Measurements from ENCODE around the gene ARRB1. TPM values are rescaled to one million over a fixed set of nuclear protein-coding genes. Genes with fewer than 3 reads are reported as not detected.
A peak's percentile ranks its signal among the peaks of the same experiment; 100 is the strongest.

Gene ARRB1
- total RNA-seq, 5 donors from 2014 or later (not counting 1 experiment from before 2014, with no cell fraction given): 37.2 to 57.3 (median 47.3) TPM

GRCh38 chr11:75389925-75390324, 38.5 kb upstream of the ARRB1 start:
- Histone ChIP-seq H3K27me3 (replicated peaks in 1 of 2; ENCODE audit: control insufficient read depth in 2 of 2, extremely low read depth in 1 of 2, insufficient read depth in 2 of 2, low read length in 1 of 2) (peaks cover 0 to 19% of the 10 kb centered on the region in 2 experiments), H3K27ac (ENCODE audit: low read length) (no peak overlapping the region), H3K36me3 (ENCODE audit: control insufficient read depth in 2 of 2, extremely low read depth in 1 of 2, insufficient read depth in 1 of 2, low read length in 1 of 2) (no peaks in the 10 kb centered on the region), H3K4me1 (ENCODE audit: control insufficient read depth in 1 of 2, extremely low read depth in 1 of 2, insufficient read depth in 2 of 2, low read length in 2 of 2) (peaks cover 0 to 8% of the 10 kb centered on the region in 2 experiments), H3K4me3 (ENCODE audit: control insufficient read depth in 1 of 2, extremely low read depth in 1 of 2, low read length in 1 of 2) (no peak overlapping the region), H3K9me3 (no peaks in the 10 kb centered on the region)
- POLR2A ChIA-PET: interaction anchor here in 1 of 2 donors (0.5 kb wide), 1 partner anchor 480 kb away, joined by 3 read pairs; no protein-coding TSS in a partner anchor
- Mint-ChIP-seq H3K4me3 (no peak overlapping the region), H3K36me3 (no peaks in the 10 kb centered on the region), H3K9me3 (no peaks in the 10 kb centered on the region), H3K4me1 (no peaks in the 10 kb centered on the region), H3K27ac (no peak overlapping the region), H3K27me3 (peaks cover 0 to 1% of the 10 kb centered on the region in 2 donors)
- 100% methylated on average over 2 of the region's 7 CpGs for WGBS (ENCODE audit: insufficient coverage)
- no peak for DNase-seq
- ATAC-seq (replicated peaks in 1 of 4): no peak
- CTCF ChIA-PET: interaction anchor here (0.6 to 2.6 kb wide), 13 partner anchors 10 to 1337 kb away, joined by 3 to 14 read pairs (median 5); no protein-coding TSS in a partner anchor

DNA sequence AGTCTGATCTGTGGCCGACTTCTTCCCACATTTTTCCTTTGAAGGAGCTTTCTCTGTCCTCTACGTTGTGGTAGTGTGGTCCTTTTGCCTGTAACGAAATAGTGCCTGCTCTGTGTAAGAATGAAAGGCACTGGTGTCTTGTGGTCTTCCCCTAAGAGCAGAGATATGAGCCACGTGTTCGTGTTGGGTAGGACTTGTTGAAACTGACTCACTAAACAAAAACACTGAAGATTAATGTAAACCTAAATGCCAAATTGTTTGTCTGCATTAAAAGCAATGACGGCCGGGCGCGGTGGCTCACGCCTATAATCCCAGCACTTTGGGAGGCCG, 37.8 kb upstream of the ARRB1 start:
- Mint-ChIP-seq H3K4me1 (peaks cover 4 to 6% (median 6%) of the 10 kb centered on the region in 3 donors), H3K27me3 (peaks cover 0 to 1% of the 10 kb centered on the region in 2 donors), H3K27ac (no peak overlapping the region), H3K9me3 (no peaks in the 10 kb centered on the region), H3K36me3 (no peaks in the 10 kb centered on the region), H3K4me3 (no peak overlapping the region)
- Histone ChIP-seq H3K4me3 (ENCODE audit: control insufficient read depth in 1 of 2, extremely low read depth in 1 of 2, low read length in 1 of 2) (no peak overlapping the region), H3K36me3 (ENCODE audit: control insufficient read depth in 2 of 2, extremely low read depth in 1 of 2, insufficient read depth in 1 of 2, low read length in 1 of 2) (no peaks in the 10 kb centered on the region), H3K27me3 (replicated peaks in 1 of 2; ENCODE audit: control insufficient read depth in 2 of 2, extremely low read depth in 1 of 2, insufficient read depth in 2 of 2, low read length in 1 of 2) (peaks cover 0 to 19% of the 10 kb centered on the region in 2 experiments), H3K9me3 (no peaks in the 10 kb centered on the region), H3K4me1 (ENCODE audit: control insufficient read depth in 1 of 2, extremely low read depth in 1 of 2, insufficient read depth in 2 of 2, low read length in 2 of 2) (peaks cover 0 to 12% of the 10 kb centered on the region in 2 experiments), H3K27ac (ENCODE audit: low read length) (no peak overlapping the region)
- CTCF ChIA-PET: interaction anchor here (0.6 to 2.6 kb wide), 12 partner anchors 10 to 477 kb away, joined by 3 to 14 read pairs (median 4); partner anchors contain the start of genes GDPD5 (in 1 of the 2) and RPS3 (in 1 of the 2)
- WGBS (ENCODE audit: insufficient coverage): no CpG with 5 or more reads among the region's 11 CpGs
- POLR2A ChIA-PET: interaction anchor here in 1 of 2 donors (0.7 kb wide), 1 partner anchor 465 kb away, joined by 3 read pairs; no protein-coding TSS in a partner anchor
- ATAC-seq (replicated peaks in 1 of 4) (no peak), DNase-seq (no peak)

DNA sequence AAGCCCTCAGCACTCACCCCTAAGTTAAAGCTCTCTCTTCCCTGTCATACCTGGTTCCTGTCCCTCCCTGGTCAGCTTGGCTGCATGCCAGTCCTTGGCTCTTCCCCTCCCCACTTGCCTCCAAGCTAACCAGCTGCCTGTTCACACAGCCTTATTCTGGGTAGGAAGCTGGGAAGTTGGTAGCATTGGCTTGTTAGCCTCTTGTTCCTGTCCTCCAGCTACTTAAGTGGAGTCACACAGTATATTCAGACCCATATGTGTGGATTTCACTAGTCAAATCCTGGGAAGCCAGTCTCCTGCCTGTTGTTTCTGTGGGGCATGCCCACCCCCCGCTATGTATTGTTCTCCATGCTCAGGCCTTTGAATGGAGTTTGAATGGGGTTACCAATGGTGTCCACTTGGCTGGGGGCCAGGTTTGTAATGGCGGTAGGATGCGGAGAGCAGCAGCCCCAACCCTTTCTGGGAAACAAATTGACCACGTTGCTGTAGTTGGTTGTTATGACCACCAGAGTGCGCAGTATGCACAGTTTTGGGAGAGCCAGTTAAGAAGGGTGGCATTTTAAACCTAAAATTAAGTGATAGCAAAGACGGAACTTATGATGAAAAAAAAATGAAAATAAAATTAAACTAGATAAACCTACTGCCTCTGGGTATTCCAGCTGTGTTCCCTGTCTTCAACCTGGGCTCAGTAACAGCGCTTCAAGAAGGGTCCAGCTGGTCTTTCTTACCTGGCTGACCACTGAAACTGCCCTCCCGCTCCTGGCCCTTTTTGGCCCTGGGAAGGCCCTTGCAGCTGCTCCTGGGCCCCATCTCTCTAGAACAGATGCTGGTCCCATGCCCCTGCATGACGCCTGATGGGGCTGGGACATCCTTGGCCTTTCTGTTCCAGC, 37.2 kb upstream of the ARRB1 start:
- H3K36me3 ChIP-seq (ENCODE audit: control insufficient read depth in 2 of 2, extremely low read depth in 1 of 2, insufficient read depth in 1 of 2, low read length in 1 of 2): no peaks in the 10 kb centered on the region
- ChIA-PET POLR2A (interaction anchor here in 1 of 2 donors (0.7 kb wide), 2 partner anchors 64 to 466 kb away, joined by 3 to 4 read pairs; no protein-coding TSS in a partner anchor), CTCF (interaction anchor here (0.6 to 2.6 kb wide), 20 partner anchors 11 to 248 kb away, joined by 3 to 14 read pairs (median 4); partner anchors contain the start of genes GDPD5 (in 1 of the 2) and RPS3 (in 1 of the 2))
- WGBS (ENCODE audit: insufficient coverage): 35% methylated on average over 7 of the region's 9 CpGs
- Mint-ChIP-seq H3K36me3 (no peaks in the 10 kb centered on the region), H3K27me3 (peaks cover 0 to 1% of the 10 kb centered on the region in 2 donors), H3K4me3 (no peak overlapping the region), H3K4me1 (peaks cover 10 to 12% (median 12%) of the 10 kb centered on the region in 3 donors), H3K27ac (no peak overlapping the region), H3K9me3 (no peaks in the 10 kb centered on the region)
- H3K4me1 ChIP-seq (ENCODE audit: control insufficient read depth in 1 of 2, extremely low read depth in 1 of 2, insufficient read depth in 2 of 2, low read length in 2 of 2): peaks cover under 1 to 18% of the 10 kb centered on the region in 2 experiments
- H3K27ac ChIP-seq (ENCODE audit: low read length): no peak overlapping the region
- no peak overlapping the region for H3K4me3 ChIP-seq (ENCODE audit: control insufficient read depth in 1 of 2, extremely low read depth in 1 of 2, low read length in 1 of 2)
- DNase-seq (peak; percentile 39 to 86 (median 61)), ATAC-seq (replicated peaks in 1 of 4) (peak; percentile 81 to 86 (median 84))
- peaks cover 0 to 19% of the 10 kb centered on the region in 2 experiments for H3K27me3 ChIP-seq (replicated peaks in 1 of 2; ENCODE audit: control insufficient read depth in 2 of 2, extremely low read depth in 1 of 2, insufficient read depth in 2 of 2, low read length in 1 of 2)
- no peaks in the 10 kb centered on the region for H3K9me3 ChIP-seq

- peaks cover 0 to 1% of the 10 kb centered on the region in 2 donors for H3K27me3 Mint-ChIP-seq
- Histone ChIP-seq H3K36me3 (ENCODE audit: control insufficient read depth in 2 of 2, extremely low read depth in 1 of 2, insufficient read depth in 1 of 2, low read length in 1 of 2) (no peaks in the 10 kb centered on the region), H3K4me3 (ENCODE audit: control insufficient read depth in 1 of 2, extremely low read depth in 1 of 2, low read length in 1 of 2) (no peak overlapping the region), H3K4me1 (ENCODE audit: control insufficient read depth in 1 of 2, extremely low read depth in 1 of 2, insufficient read depth in 2 of 2, low read length in 2 of 2) (peaks cover 8 to 26% of the 10 kb centered on the region in 2 experiments), H3K27me3 (replicated peaks in 1 of 2; ENCODE audit: control insufficient read depth in 2 of 2, extremely low read depth in 1 of 2, insufficient read depth in 2 of 2, low read length in 1 of 2) (peaks cover 0 to 19% of the 10 kb centered on the region in 2 experiments), H3K9me3 (no peaks in the 10 kb centered on the region), H3K27ac (ENCODE audit: low read length) (no peak overlapping the region)
- WGBS (ENCODE audit: insufficient coverage): no CpG with 5 or more reads among the region's 3 CpGs
- ChIA-PET CTCF (interaction anchor here (0.6 to 2.6 kb wide), 18 partner anchors 11 to 247 kb away, joined by 3 to 14 read pairs (median 4); partner anchors contain the start of gene RPS3 (in 1 of the 2)), POLR2A (interaction anchor here in 1 of 2 donors (0.6 to 0.7 kb wide), 2 partner anchors 9 to 65 kb away, joined by 3 to 4 read pairs; no protein-coding TSS in a partner anchor)
- H3K36me3 Mint-ChIP-seq: no peaks in the 10 kb centered on the region
- no peak overlapping the region for H3K27ac Mint-ChIP-seq
- no peak overlapping the region for H3K4me3 Mint-ChIP-seq
- H3K4me1 Mint-ChIP-seq: peaks cover 17 to 19% (median 19%) of the 10 kb centered on the region in 3 donors
- no peaks in the 10 kb centered on the region for H3K9me3 Mint-ChIP-seq
- no peak for DNase-seq
- no peak for ATAC-seq (replicated peaks in 1 of 4)
These were observed 36.4 kb upstream of the ARRB1 start for GRCh38 chr11:75387736-75388294.

DNA sequence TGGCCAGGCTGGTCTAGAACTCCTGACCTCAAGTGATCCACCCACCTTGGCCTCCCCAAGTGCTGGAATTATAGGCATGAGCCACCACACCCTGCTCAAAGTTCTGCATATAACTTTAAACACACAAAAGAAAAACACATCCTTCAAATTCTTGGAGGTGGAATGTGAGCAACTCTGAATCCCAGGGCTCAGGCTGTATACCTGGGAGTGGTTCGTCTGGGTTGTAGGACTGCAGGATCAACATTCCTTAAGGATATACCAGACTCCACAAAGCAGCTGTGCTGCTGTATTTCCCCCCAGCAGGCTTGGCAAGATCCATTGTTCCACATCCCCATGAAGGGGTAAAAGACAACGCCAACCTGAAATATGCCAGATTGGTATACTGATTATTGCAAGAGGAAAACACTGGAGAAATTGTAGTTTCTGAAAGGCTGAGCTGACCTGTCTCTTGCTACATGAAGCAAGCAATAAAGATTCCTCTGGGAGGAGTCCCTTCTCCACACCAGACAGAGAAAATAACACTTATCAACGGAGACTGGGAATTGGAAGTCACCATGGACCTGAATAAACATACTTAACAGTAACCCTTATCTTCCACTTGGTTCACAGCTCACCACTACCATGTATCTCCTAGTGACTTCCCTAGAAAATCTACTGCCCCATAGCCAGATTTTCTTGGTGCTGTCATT, 35.6 kb upstream of the ARRB1 start:
- no peak overlapping the region for H3K27ac ChIP-seq (ENCODE audit: low read length)
- Mint-ChIP-seq H3K9me3 (no peaks in the 10 kb centered on the region), H3K27me3 (peaks cover 0 to 1% of the 10 kb centered on the region in 2 donors), H3K4me1 (peaks cover 17 to 21% (median 19%) of the 10 kb centered on the region in 3 donors), H3K36me3 (no peaks in the 10 kb centered on the region), H3K4me3 (no peak overlapping the region), H3K27ac (no peak overlapping the region)
- ATAC-seq (replicated peaks in 1 of 4) (no peak), DNase-seq (no peak)
- H3K9me3 ChIP-seq: no peaks in the 10 kb centered on the region
- H3K4me1 ChIP-seq (ENCODE audit: control insufficient read depth in 1 of 2, extremely low read depth in 1 of 2, insufficient read depth in 2 of 2, low read length in 2 of 2): peaks cover 10 to 33% of the 10 kb centered on the region in 2 experiments
- peaks cover 0 to 19% of the 10 kb centered on the region in 2 experiments for H3K27me3 ChIP-seq (replicated peaks in 1 of 2; ENCODE audit: control insufficient read depth in 2 of 2, extremely low read depth in 1 of 2, insufficient read depth in 2 of 2, low read length in 1 of 2)
- ChIA-PET POLR2A (no interaction called here), CTCF (interaction anchor here (0.6 to 4.2 kb wide), 9 partner anchors 57 to 145 kb away, joined by 3 to 38 read pairs (median 4); no protein-coding TSS in a partner anchor)
- no peaks in the 10 kb centered on the region for H3K36me3 ChIP-seq (ENCODE audit: control insufficient read depth in 2 of 2, extremely low read depth in 1 of 2, insufficient read depth in 1 of 2, low read length in 1 of 2)
- H3K4me3 ChIP-seq (ENCODE audit: control insufficient read depth in 1 of 2, extremely low read depth in 1 of 2, low read length in 1 of 2): no peak overlapping the region
- WGBS (ENCODE audit: insufficient coverage): 67% methylated on average over 1 of the region's 3 CpGs
